Vagina (tissue), 2 donors: ENCODE results near the gene ALK.

ENCODE experiments used
- CTCF ChIP-seq, 3 experiments: fragments of 450-650 bp in 2 of 3; fragments of 200-600 bp in 1 of 3; sonication (generic) in 1 of 3; IDR thresholded peaks; one replicate each; pipeline ENCODE4 v1.5.1; 2017 to 2019; ENCODE audit warnings: antibody characterized with exemption in 3 of 3, mild to moderate bottlenecking in 2 of 3, moderate library complexity in 2 of 3
- POLR2AphosphoS5 ChIP-seq, 2 donors: sonication (generic); formaldehyde crosslinking; IDR thresholded peaks; one replicate each; pipeline ENCODE4 v1.9.0; 2017; ENCODE audit warnings: antibody characterized with exemption in 2 of 2, mild to moderate bottlenecking in 2 of 2, low read depth in 1 of 2; ENCODE audit not compliant: insufficient read depth in 1 of 2

GRCh38 chr2:29563697-29564096 is 357.7 kb downstream of the ALK start:
- no peak for TF ChIP-seq POLR2AphosphoS5 (IDR thresholded peaks at IDR 0.05; ENCODE audit: insufficient read depth in 1 of 2, low read depth in 1 of 2)
- no peak for TF ChIP-seq CTCF (IDR thresholded peaks at IDR 0.05)
